ENCODE data around the gene HDAC4. TPM values are rescaled to one million over a fixed set of nuclear protein-coding genes. Genes with fewer than 3 reads are reported as not detected.

HDAC4 gene
- total RNA-seq, 1 experiment from 2014 or later: 47.6 TPM

DNA sequence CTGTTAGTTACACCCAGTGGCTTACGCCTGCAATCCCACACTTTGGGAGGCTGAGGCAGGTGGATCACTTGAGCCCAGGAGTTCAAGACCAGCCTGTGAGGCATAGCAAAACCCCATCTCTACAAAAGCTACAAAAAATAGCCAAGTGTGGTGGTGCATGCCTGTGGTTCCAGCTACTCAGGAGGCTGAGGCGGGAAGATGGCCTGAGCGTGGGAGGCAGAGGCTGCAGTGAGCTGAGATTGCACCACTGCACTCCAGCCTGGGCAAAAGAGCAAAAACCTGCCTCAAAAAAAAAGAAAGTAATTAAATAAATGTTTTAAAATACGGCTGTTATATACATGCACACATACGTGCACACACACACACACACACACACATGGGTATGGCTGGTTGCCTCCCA, 194.8 kb downstream of the HDAC4 start:
- Histone ChIP-seq H3K4me2 (ENCODE audit: low read length) (no peak overlapping the region), H3K9ac (ENCODE audit: low read length) (no peak overlapping the region), H4K20me1 (ENCODE audit: insufficient read depth) (no peaks in the 10 kb centered on the region), H3K9me3 (ENCODE audit: control insufficient read depth in 1 of 2, insufficient read depth in 1 of 2, low read depth in 1 of 2, low read length in 2 of 2) (no peaks in the 10 kb centered on the region), H3K9me2 (ENCODE audit: insufficient read depth) (no peaks in the 10 kb centered on the region), H3K36me3 (ENCODE audit: control insufficient read depth in 1 of 2, insufficient read depth in 2 of 2, low read length in 2 of 2) (no peaks in the 10 kb centered on the region), H3K27me3 (ENCODE audit: insufficient read depth, low read length) (no peaks in the 10 kb centered on the region), H3K4me3 (replicated peaks in 1 of 2; ENCODE audit: low read depth in 1 of 2, low read length in 2 of 2) (no peak overlapping the region), H2AFZ (ENCODE audit: low read depth, low read length, poor library complexity, severe bottlenecking) (no peak overlapping the region), H3K79me2 (ENCODE audit: insufficient read depth, low read length) (peaks cover 6% of the 10 kb centered on the region; the same call in 1 of the 2 replicates), H3K27ac (ENCODE audit: low read depth, low read length) (no peak overlapping the region), H3K4me1 (ENCODE audit: control insufficient read depth in 1 of 2, insufficient read depth in 2 of 2, low read length in 2 of 2) (peaks cover 0 to 14% of the 10 kb centered on the region in 2 experiments; a peak in 1 of 4 replicates)
- no peak for DNase-seq (ENCODE audit: low read depth, low spot score)
- intact Hi-C loops (cut with micrococcal nuclease): no loop called here
- ATAC-seq: no peak
- POLR2A ChIA-PET: no interaction called here
- RAD21 ChIA-PET (ENCODE audit: low non-redundant PET in 1 of 2, low total read pairs in 2 of 2, uncharacterized antibody in 2 of 2, unreplicated experiment in 2 of 2): no interaction called here
- TF ChIP-seq, protein P1, sequence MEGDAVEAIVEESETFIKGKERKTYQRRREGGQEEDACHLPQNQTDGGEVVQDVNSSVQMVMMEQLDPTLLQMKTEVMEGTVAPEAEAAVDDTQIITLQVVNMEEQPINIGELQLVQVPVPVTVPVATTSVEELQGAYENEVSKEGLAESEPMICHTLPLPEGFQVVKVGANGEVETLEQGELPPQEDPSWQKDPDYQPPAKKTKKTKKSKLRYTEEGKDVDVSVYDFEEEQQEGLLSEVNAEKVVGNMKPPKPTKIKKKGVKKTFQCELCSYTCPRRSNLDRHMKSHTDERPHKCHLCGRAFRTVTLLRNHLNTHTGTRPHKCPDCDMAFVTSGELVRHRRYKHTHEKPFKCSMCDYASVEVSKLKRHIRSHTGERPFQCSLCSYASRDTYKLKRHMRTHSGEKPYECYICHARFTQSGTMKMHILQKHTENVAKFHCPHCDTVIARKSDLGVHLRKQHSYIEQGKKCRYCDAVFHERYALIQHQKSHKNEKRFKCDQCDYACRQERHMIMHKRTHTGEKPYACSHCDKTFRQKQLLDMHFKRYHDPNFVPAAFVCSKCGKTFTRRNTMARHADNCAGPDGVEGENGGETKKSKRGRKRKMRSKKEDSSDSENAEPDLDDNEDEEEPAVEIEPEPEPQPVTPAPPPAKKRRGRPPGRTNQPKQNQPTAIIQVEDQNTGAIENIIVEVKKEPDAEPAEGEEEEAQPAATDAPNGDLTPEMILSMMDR (IDR thresholded peaks at IDR 0.05 in 2 of 3, conservative IDR thresholded peaks at IDR 0.05 in 1 of 3; ENCODE audit: borderline replicate concordance in 1 of 3, insufficient read depth in 1 of 3, low read depth in 2 of 3, low read length in 2 of 3): no peak
- TF ChIP-seq POLR2AphosphoS5 (IDR thresholded peaks at IDR 0.05; ENCODE audit: low read depth, low read length) (no peak), CEBPB (IDR thresholded peaks at IDR 0.05; ENCODE audit: low read depth) (no peak), MAX (IDR thresholded peaks at IDR 0.05) (no peak), ZNF274 (IDR thresholded peaks at IDR 0.05; ENCODE audit: low read depth, low read length) (no peak), YY1 (IDR thresholded peaks at IDR 0.05; ENCODE audit: extremely low read depth, insufficient replicate concordance, low read depth, low read length) (no peak), JUND (IDR thresholded peaks at IDR 0.05) (no peak), ELF1 (IDR thresholded peaks at IDR 0.05; ENCODE audit: borderline replicate concordance, low read depth) (no peak), SIN3A (IDR thresholded peaks at IDR 0.05; ENCODE audit: low read depth) (no peak), TCF7L2 (IDR thresholded peaks at IDR 0.05; ENCODE audit: borderline replicate concordance, extremely low read depth, insufficient read depth, insufficient read length) (no peak), EGR1 (IDR thresholded peaks at IDR 0.05; ENCODE audit: low read depth) (no peak), POLR2A (IDR thresholded peaks at IDR 0.05; ENCODE audit: borderline replicate concordance, extremely low read depth, insufficient read depth, insufficient read length) (no peak), SRF (IDR thresholded peaks at IDR 0.05; ENCODE audit: low read depth) (no peak), EZH2 (IDR thresholded peaks at IDR 0.05) (no peak), CBX3 (IDR thresholded peaks at IDR 0.05; ENCODE audit: low read depth) (no peak)
- TF ChIP-seq, protein P2, sequence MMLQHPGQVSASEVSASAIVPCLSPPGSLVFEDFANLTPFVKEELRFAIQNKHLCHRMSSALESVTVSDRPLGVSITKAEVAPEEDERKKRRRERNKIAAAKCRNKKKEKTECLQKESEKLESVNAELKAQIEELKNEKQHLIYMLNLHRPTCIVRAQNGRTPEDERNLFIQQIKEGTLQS (IDR thresholded peaks at IDR 0.05): no peak
- TF ChIP-seq, protein P3, sequence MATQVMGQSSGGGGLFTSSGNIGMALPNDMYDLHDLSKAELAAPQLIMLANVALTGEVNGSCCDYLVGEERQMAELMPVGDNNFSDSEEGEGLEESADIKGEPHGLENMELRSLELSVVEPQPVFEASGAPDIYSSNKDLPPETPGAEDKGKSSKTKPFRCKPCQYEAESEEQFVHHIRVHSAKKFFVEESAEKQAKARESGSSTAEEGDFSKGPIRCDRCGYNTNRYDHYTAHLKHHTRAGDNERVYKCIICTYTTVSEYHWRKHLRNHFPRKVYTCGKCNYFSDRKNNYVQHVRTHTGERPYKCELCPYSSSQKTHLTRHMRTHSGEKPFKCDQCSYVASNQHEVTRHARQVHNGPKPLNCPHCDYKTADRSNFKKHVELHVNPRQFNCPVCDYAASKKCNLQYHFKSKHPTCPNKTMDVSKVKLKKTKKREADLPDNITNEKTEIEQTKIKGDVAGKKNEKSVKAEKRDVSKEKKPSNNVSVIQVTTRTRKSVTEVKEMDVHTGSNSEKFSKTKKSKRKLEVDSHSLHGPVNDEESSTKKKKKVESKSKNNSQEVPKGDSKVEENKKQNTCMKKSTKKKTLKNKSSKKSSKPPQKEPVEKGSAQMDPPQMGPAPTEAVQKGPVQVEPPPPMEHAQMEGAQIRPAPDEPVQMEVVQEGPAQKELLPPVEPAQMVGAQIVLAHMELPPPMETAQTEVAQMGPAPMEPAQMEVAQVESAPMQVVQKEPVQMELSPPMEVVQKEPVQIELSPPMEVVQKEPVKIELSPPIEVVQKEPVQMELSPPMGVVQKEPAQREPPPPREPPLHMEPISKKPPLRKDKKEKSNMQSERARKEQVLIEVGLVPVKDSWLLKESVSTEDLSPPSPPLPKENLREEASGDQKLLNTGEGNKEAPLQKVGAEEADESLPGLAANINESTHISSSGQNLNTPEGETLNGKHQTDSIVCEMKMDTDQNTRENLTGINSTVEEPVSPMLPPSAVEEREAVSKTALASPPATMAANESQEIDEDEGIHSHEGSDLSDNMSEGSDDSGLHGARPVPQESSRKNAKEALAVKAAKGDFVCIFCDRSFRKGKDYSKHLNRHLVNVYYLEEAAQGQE (IDR thresholded peaks at IDR 0.05; ENCODE audit: low read depth): no peak
- TF ChIP-seq, protein P4, sequence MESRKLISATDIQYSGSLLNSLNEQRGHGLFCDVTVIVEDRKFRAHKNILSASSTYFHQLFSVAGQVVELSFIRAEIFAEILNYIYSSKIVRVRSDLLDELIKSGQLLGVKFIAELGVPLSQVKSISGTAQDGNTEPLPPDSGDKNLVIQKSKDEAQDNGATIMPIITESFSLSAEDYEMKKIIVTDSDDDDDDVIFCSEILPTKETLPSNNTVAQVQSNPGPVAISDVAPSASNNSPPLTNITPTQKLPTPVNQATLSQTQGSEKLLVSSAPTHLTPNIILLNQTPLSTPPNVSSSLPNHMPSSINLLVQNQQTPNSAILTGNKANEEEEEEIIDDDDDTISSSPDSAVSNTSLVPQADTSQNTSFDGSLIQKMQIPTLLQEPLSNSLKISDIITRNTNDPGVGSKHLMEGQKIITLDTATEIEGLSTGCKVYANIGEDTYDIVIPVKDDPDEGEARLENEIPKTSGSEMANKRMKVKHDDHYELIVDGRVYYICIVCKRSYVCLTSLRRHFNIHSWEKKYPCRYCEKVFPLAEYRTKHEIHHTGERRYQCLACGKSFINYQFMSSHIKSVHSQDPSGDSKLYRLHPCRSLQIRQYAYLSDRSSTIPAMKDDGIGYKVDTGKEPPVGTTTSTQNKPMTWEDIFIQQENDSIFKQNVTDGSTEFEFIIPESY (IDR thresholded peaks at IDR 0.05; ENCODE audit: extremely low read depth, insufficient replicate concordance, low read length): no peak
- CTCF ChIA-PET: no interaction called here
- no TSS peak for BruUV-seq (replicated peaks)
